Stimulated activated CD4-positive, alpha-beta T cell treated with anti-CD3 and anti-CD28 coated beads, Interleukin-2, amount 100 ng/mL, for 48 hours (primary cell): ENCODE data around the gene KIAA0513.
A peak's percentile ranks its signal among the peaks of the same experiment; 100 is the strongest.

Source experiments
- DNase-seq, 2 donors: peaks; one replicate each; pipeline ENCODE4 v3.0.0-alpha.2; 2020

The KIAA0513 gene

GRCh38 chr16:85027349-85027957, at the start of gene KIAA0513:
KIAA0513 (plus strand) TSS chr16:85027795; CDS start chr16:85067072, 39,277 bp downstream.
- peak; percentile 95 to 97 for DNase-seq

- DNase-seq = no peak
Measured at GRCh38 chr16:84979516-84979915, 48.1 kb upstream of the KIAA0513 start.

GRCh38 chr16:84982434-84982833, 45.2 kb upstream of the KIAA0513 start:
- no peak for DNase-seq

GRCh38 chr16:84985079-84986065, 42.2 kb upstream of the KIAA0513 start:
- DNase-seq = no peak

GRCh38 chr16:84986102-84986501, 41.5 kb upstream of the KIAA0513 start:
- peak; percentile 11 to 23 for DNase-seq

GRCh38 chr16:84986879-84987278, 40.7 kb upstream of the KIAA0513 start:
- DNase-seq = no peak

GRCh38 chr16:84988328-84989080, 39.1 kb upstream of the KIAA0513 start:
- no peak for DNase-seq

- DNase-seq = no peak
Measured at GRCh38 chr16:84989749-84990620, 37.6 kb upstream of the KIAA0513 start.

- DNase-seq = no peak
Measured at GRCh38 chr16:84990782-84991181, 36.8 kb upstream of the KIAA0513 start.

GRCh38 chr16:84992717-84993075, 34.9 kb upstream of the KIAA0513 start:
- DNase-seq = no peak

- no peak for DNase-seq
Measured at GRCh38 chr16:84993926-84994325, 33.7 kb upstream of the KIAA0513 start.

- no peak for DNase-seq
Measured at GRCh38 chr16:84995663-84996062, 31.9 kb upstream of the KIAA0513 start.

GRCh38 chr16:84996365-84996764, 31.2 kb upstream of the KIAA0513 start:
- DNase-seq = no peak

GRCh38 chr16:84999200-84999599, 28.4 kb upstream of the KIAA0513 start:
- no peak for DNase-seq

GRCh38 chr16:84999857-85000480, 27.6 kb upstream of the KIAA0513 start:
- no peak for DNase-seq

- no peak for DNase-seq
Measured at GRCh38 chr16:85002099-85002541, 25.5 kb upstream of the KIAA0513 start.

GRCh38 chr16:85002608-85003007, 25.0 kb upstream of the KIAA0513 start:
- DNase-seq = no peak

- no peak for DNase-seq
Measured at GRCh38 chr16:85003076-85003475, 24.5 kb upstream of the KIAA0513 start.

GRCh38 chr16:85003725-85004586, 23.6 kb upstream of the KIAA0513 start:
- no peak for DNase-seq

- DNase-seq = no peak
Measured at GRCh38 chr16:85004587-85005205, 22.9 kb upstream of the KIAA0513 start.
